ENCODE results near the gene NAB1.

Gene NAB1

GRCh38 chr2:190655570-190655969, 6.7 kb downstream of the NAB1 start:
- Histone ChIP-seq H3K36me3 (no peaks in the 10 kb centered on the region), H3K4me1 (peaks cover 11% of the 10 kb centered on the region), H3K27me3 (no peaks in the 10 kb centered on the region), H3K4me3 (ENCODE audit: low read depth, low read length) (no peak overlapping the region), H3K9me3 (no peaks in the 10 kb centered on the region)
- DNase-seq = no peak
- no peak for TF ChIP-seq CTCF (IDR thresholded peaks at IDR 0.05; ENCODE audit: low read depth, low read length)

GRCh38 chr2:190656301-190656700, 7.4 kb downstream of the NAB1 start:
- TF ChIP-seq CTCF (IDR thresholded peaks at IDR 0.05; ENCODE audit: low read depth, low read length) = no peak
- H3K4me3 ChIP-seq (ENCODE audit: low read depth, low read length) = no peak overlapping the region
- no peak for DNase-seq

GRCh38 chr2:190657474-190658255, 8.8 kb downstream of the NAB1 start:
- Histone ChIP-seq H3K9me3 (no peaks in the 10 kb centered on the region), H3K4me3 (ENCODE audit: low read depth, low read length) (no peak overlapping the region), H3K4me1 (peaks cover 11% of the 10 kb centered on the region), H3K36me3 (no peaks in the 10 kb centered on the region), H3K27me3 (no peaks in the 10 kb centered on the region)
- no peak for DNase-seq
- no peak for TF ChIP-seq CTCF (IDR thresholded peaks at IDR 0.05; ENCODE audit: low read depth, low read length)

More at GRCh38 chr2:190656301-190656700, 7.4 kb downstream of the NAB1 start:
- Histone ChIP-seq H3K36me3 (no peaks in the 10 kb centered on the region), H3K27me3 (no peaks in the 10 kb centered on the region), H3K9me3 (no peaks in the 10 kb centered on the region), H3K4me1 (peaks cover 11% of the 10 kb centered on the region)

GRCh38 chr2:190659553-190659952, 10.7 kb downstream of the NAB1 start:
- TF ChIP-seq CTCF (IDR thresholded peaks at IDR 0.05; ENCODE audit: low read depth, low read length) = no peak
- Histone ChIP-seq H3K27me3 (no peaks in the 10 kb centered on the region), H3K36me3 (no peaks in the 10 kb centered on the region)

GRCh38 chr2:190662754-190663153, 13.9 kb downstream of the NAB1 start:
- TF ChIP-seq CTCF (IDR thresholded peaks at IDR 0.05; ENCODE audit: low read depth, low read length) = no peak
- Histone ChIP-seq H3K4me1 (no peaks in the 10 kb centered on the region), H3K36me3 (peaks cover 6% of the 10 kb centered on the region; the same call in 1 of the 2 replicates), H3K9me3 (no peaks in the 10 kb centered on the region), H3K4me3 (ENCODE audit: low read depth, low read length) (no peak overlapping the region), H3K27me3 (no peaks in the 10 kb centered on the region)
- DNase-seq = no peak

More at GRCh38 chr2:190659553-190659952, 10.7 kb downstream of the NAB1 start:
- Histone ChIP-seq H3K4me1 (peaks cover 6% of the 10 kb centered on the region), H3K9me3 (no peaks in the 10 kb centered on the region), H3K4me3 (ENCODE audit: low read depth, low read length) (no peak overlapping the region)
- DNase-seq = no peak

- Histone ChIP-seq H3K4me3 (ENCODE audit: low read depth, low read length) (no peak overlapping the region), H3K27me3 (no peaks in the 10 kb centered on the region), H3K4me1 (no peaks in the 10 kb centered on the region), H3K9me3 (no peaks in the 10 kb centered on the region), H3K36me3 (peaks cover 6% of the 10 kb centered on the region; the same call in 1 of the 2 replicates)
- no peak for DNase-seq
- TF ChIP-seq CTCF (IDR thresholded peaks at IDR 0.05; ENCODE audit: low read depth, low read length) = no peak
Measured at GRCh38 chr2:190663348-190663747, 14.5 kb downstream of the NAB1 start.

Measured in BE2C (cell line).